Neural crest cell (in vitro differentiated cells): ENCODE results near the gene OSTC. TPM values are rescaled to one million over a fixed set of nuclear protein-coding genes. Genes with fewer than 3 reads are reported as not detected.

Experiments
- DNase-seq: peaks from one replicate; pipeline ENCODE4 v3.0.0; 2021; ENCODE audit warnings: low read depth, mixed read lengths, low spot score
- H3K27ac Mint-ChIP-seq: one replicate; pipeline ENCODE4 v1.8.0; 2021; ENCODE audit warnings: mild to moderate bottlenecking, mixed read lengths; ENCODE audit not compliant: unreplicated experiment
- H3K27me3 Mint-ChIP-seq: 2 replicates; pipeline ENCODE4 v1.8.0; 2021; ENCODE audit warnings: low read depth, mild to moderate bottlenecking, mixed read lengths
- H3K36me3 Mint-ChIP-seq: 2 replicates; pipeline ENCODE4 v1.8.0; 2021; ENCODE audit warnings: low read depth, mild to moderate bottlenecking, mixed read lengths
- H3K4me1 Mint-ChIP-seq: 2 replicates; pipeline ENCODE4 v1.8.0; 2021; ENCODE audit warnings: mixed read lengths
- H3K4me3 Mint-ChIP-seq: one replicate; pipeline ENCODE4 v1.8.0; 2021; ENCODE audit warnings: mild to moderate bottlenecking, mixed read lengths
- H3K9me3 Mint-ChIP-seq: 2 replicates; pipeline ENCODE4 v1.8.0; 2021; ENCODE audit warnings: mixed read lengths
- CTCF ChIP-seq: fragments of 200-600 bp; sonication (generic); conservative IDR thresholded peaks from 2 replicates; pipeline ENCODE4 v1.5.0; 2021; ENCODE audit warnings: antibody characterized with exemption, mild to moderate bottlenecking
- total RNA-seq: library from RNA; stranded (reverse); gene quantifications from 2 replicates; pipeline ENCODE4 v1.2.1, GENCODE V29; 2021

The OSTC gene
- total RNA-seq, 1 donor from 2014 or later = 135 TPM

GRCh38 chr4:108611365-108611764 is 39.0 kb upstream of the OSTC start:
- DNase-seq = no peak
- H3K4me3 Mint-ChIP-seq = no peak overlapping the region
- peak; percentile 34 for TF ChIP-seq CTCF
- peaks cover 4% of the 10 kb centered on the region for H3K9me3 Mint-ChIP-seq
- peaks cover 5% of the 10 kb centered on the region for H3K36me3 Mint-ChIP-seq
- H3K4me1 Mint-ChIP-seq = peaks cover 10% of the 10 kb centered on the region
- no peak overlapping the region for H3K27ac Mint-ChIP-seq
- no peaks in the 10 kb centered on the region for H3K27me3 Mint-ChIP-seq

DNA sequence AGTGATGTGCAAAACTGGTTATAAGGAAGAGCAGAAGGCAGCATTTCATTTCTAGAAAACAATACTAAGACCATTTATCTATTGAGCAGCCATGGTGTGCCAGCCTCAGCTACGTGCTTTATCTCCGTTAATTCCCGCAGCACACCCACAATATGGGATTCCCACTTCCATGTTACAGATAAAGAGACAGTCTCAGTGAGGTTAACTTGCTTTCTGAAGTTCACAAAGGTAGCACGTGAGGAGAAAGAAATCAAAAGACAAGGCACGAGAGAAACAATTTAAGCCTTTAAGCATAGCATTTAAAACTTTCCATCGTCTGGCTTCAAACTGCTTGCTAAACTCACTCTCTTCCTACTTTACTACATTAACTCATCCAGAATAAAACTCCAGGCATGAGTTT is 38.0 kb upstream of the OSTC start:
- no peak overlapping the region for H3K27ac Mint-ChIP-seq
- H3K4me1 Mint-ChIP-seq = peaks cover 10% of the 10 kb centered on the region
- peaks cover 5% of the 10 kb centered on the region for H3K9me3 Mint-ChIP-seq
- H3K27me3 Mint-ChIP-seq = no peaks in the 10 kb centered on the region
- no peak for TF ChIP-seq CTCF
- no peak for DNase-seq
- H3K4me3 Mint-ChIP-seq = no peak overlapping the region
- peaks cover 5% of the 10 kb centered on the region for H3K36me3 Mint-ChIP-seq

- Mint-ChIP-seq H3K9me3 (peaks cover 4% of the 10 kb centered on the region), H3K27ac (no peak overlapping the region), H3K4me3 (peak overlapping the region; percentile 96), H3K36me3 (peaks cover 20% of the 10 kb centered on the region), H3K4me1 (peaks cover 39% of the 10 kb centered on the region), H3K27me3 (no peaks in the 10 kb centered on the region)
- TF ChIP-seq CTCF = no peak
- no peak for DNase-seq
Observed at GRCh38 chr4:108619372-108620100, 30.9 kb upstream of the OSTC start.

DNA sequence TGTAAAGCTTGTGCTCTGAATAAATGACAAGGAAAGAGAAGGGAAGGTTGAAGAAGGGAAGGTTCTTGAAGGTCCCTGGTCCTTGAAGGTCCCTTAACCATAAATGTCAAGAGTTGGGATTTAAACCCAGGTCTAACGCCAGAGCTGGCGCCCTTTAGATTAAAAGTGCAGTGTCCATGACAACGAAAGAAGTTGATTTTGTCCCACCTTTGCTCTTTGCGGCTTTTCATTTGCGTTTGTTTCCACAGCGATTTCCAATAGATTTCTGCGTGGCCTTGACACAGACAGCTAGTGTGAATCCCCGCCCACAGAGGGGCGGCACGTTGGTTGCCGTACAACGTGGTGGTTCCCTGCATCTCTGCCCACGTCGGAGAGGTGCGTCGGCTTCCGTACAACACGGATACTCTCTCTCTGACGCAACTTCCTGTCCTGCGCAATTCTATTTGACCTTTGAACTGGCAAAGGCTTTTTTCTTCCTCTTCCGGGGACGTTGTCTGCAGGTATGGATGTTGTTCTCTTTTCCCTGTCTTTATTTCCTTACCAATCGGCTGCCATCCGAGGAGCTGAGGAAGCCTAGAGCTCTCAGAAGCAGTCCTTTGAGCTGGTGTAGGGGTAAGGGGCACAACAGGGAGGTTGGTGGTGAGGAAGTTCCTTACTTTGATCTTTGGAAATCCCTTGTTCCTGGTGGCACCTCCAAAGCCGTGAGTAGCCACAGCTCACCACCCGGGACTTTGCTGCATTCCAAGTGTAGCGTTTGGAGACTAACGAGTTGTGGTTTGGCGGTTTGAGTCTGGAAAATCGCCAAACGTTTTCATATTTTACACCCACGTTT is 30.1 kb upstream of the OSTC start, which contains the start of gene RPL34:
TSS of gene RPL34 (plus strand) at position 476 of the 832 bp plus-strand sequence. CDS start 1,384 bp downstream, outside the sequence.
- Mint-ChIP-seq H3K4me1 (peaks cover 41% of the 10 kb centered on the region), H3K27me3 (no peaks in the 10 kb centered on the region), H3K4me3 (peak within 1 kb of the TSS; percentile 96), H3K9me3 (peaks cover 3% of the 10 kb centered on the region), H3K36me3 (peaks cover 20% of the 10 kb centered on the region), H3K27ac (peak within 1 kb of the TSS; percentile 98)
- no peak for TF ChIP-seq CTCF
- DNase-seq = peak; percentile 88

GRCh38 chr4:108620933-108621905 is 29.2 kb upstream of the OSTC start:
- TF ChIP-seq CTCF = no peak
- Mint-ChIP-seq H3K27ac (peak overlapping the region; percentile 98), H3K9me3 (peaks cover 3% of the 10 kb centered on the region), H3K36me3 (peaks cover 21% of the 10 kb centered on the region), H3K27me3 (no peaks in the 10 kb centered on the region), H3K4me3 (peak overlapping the region; percentile 96), H3K4me1 (peaks cover 41% of the 10 kb centered on the region)
- DNase-seq = no peak
